ENCODE measurements around the gene OR2F2. TPM values are rescaled to one million over a fixed set of nuclear protein-coding genes. Genes with fewer than 3 reads are reported as not detected.

The OR2F2 gene
- total and polyA plus RNA-seq, 5 donors: not detected

GRCh38 chr7:143914938-143915652, 19.9 kb upstream of the OR2F2 start:
- no peak for ATAC-seq
- intact Hi-C loops (cut with DNase I): no loop called here

GRCh38 chr7:143924851-143925250, 10.2 kb upstream of the OR2F2 start:
- H3K27me3 ChIP-seq (ENCODE audit: control insufficient read depth, insufficient read depth): no peaks in the 10 kb centered on the region
- intact Hi-C loops (cut with DNase I): no loop called here

More at GRCh38 chr7:143914938-143915652, 19.9 kb upstream of the OR2F2 start:
- no peak for DNase-seq
- 69% methylated on average over 7 of the region's 7 CpGs for WGBS
- H3K4me3 ChIP-seq (ENCODE audit: low read length): no peak overlapping the region
- H3K4me1 ChIP-seq (ENCODE audit: control insufficient read depth, insufficient read depth, low read length): no peaks in the 10 kb centered on the region
- no peak overlapping the region for H3K27ac ChIP-seq (ENCODE audit: low read length)
- no peaks in the 10 kb centered on the region for H3K27me3 ChIP-seq (ENCODE audit: control insufficient read depth, insufficient read depth)
- no peaks in the 10 kb centered on the region for H3K9me3 ChIP-seq (ENCODE audit: control insufficient read depth, low read length)

GRCh38 chr7:143929224-143929920, 5.7 kb upstream of the OR2F2 start:
- H3K4me3 ChIP-seq (ENCODE audit: low read length): no peak overlapping the region
- no peaks in the 10 kb centered on the region for H3K27me3 ChIP-seq (ENCODE audit: control insufficient read depth, insufficient read depth)
- no peaks in the 10 kb centered on the region for H3K9me3 ChIP-seq (ENCODE audit: control insufficient read depth, low read length)
- intact Hi-C loops (cut with DNase I): no loop called here
- H3K27ac ChIP-seq (ENCODE audit: low read length): no peak overlapping the region
- 96% methylated on average over 1 of the region's 1 CpG for WGBS
- DNase-seq: no peak
- ATAC-seq: no peak
- H3K4me1 ChIP-seq (ENCODE audit: control insufficient read depth, insufficient read depth, low read length): no peaks in the 10 kb centered on the region

More at GRCh38 chr7:143924851-143925250, 10.2 kb upstream of the OR2F2 start:
- no peak for DNase-seq
- no peaks in the 10 kb centered on the region for H3K4me1 ChIP-seq (ENCODE audit: control insufficient read depth, insufficient read depth, low read length)
- no peak overlapping the region for H3K27ac ChIP-seq (ENCODE audit: low read length)
- WGBS: 57% methylated on average over 1 of the region's 1 CpG
- no peak for ATAC-seq
- H3K4me3 ChIP-seq (ENCODE audit: low read length): no peak overlapping the region
- H3K9me3 ChIP-seq (ENCODE audit: control insufficient read depth, low read length): no peaks in the 10 kb centered on the region

- DNase-seq (no peak), ATAC-seq (no peak)
- Histone ChIP-seq H3K27ac (ENCODE audit: low read length) (no peak overlapping the region), H3K9me3 (ENCODE audit: control insufficient read depth, low read length) (no peaks in the 10 kb centered on the region), H3K4me1 (ENCODE audit: control insufficient read depth, insufficient read depth, low read length) (no peaks in the 10 kb centered on the region), H3K4me3 (ENCODE audit: low read length) (no peak overlapping the region), H3K27me3 (ENCODE audit: control insufficient read depth, insufficient read depth) (no peaks in the 10 kb centered on the region)
- intact Hi-C loops (cut with DNase I): no loop called here
Measured at GRCh38 chr7:143931739-143932138, 3.3 kb upstream of the OR2F2 start.

- 72% methylated on average over 4 of the region's 4 CpGs for WGBS
Measured at GRCh38 chr7:143936087-143937009, 1.3 kb downstream of the OR2F2 start.

GRCh38 chr7:143938379-143939243, 3.6 kb downstream of the OR2F2 start:
- no peaks in the 10 kb centered on the region for H3K27me3 ChIP-seq (ENCODE audit: control insufficient read depth, insufficient read depth)
- ATAC-seq: no peak
- no peak for DNase-seq
- H3K27ac ChIP-seq (ENCODE audit: low read length): no peak overlapping the region
- no peak overlapping the region for H3K4me3 ChIP-seq (ENCODE audit: low read length)
- H3K4me1 ChIP-seq (ENCODE audit: control insufficient read depth, insufficient read depth, low read length): no peaks in the 10 kb centered on the region
- intact Hi-C loops (cut with DNase I): no loop called here
- WGBS: 78% methylated on average over 5 of the region's 5 CpGs
- H3K9me3 ChIP-seq (ENCODE audit: control insufficient read depth, low read length): no peaks in the 10 kb centered on the region

More at GRCh38 chr7:143936087-143937009, 1.3 kb downstream of the OR2F2 start:
- ATAC-seq (no peak), DNase-seq (no peak)
- H3K27me3 ChIP-seq (ENCODE audit: control insufficient read depth, insufficient read depth): no peaks in the 10 kb centered on the region
- intact Hi-C loops (cut with DNase I): no loop called here
- no peaks in the 10 kb centered on the region for H3K9me3 ChIP-seq (ENCODE audit: control insufficient read depth, low read length)
- H3K4me1 ChIP-seq (ENCODE audit: control insufficient read depth, insufficient read depth, low read length): no peaks in the 10 kb centered on the region
- H3K4me3 ChIP-seq (ENCODE audit: low read length): no peak overlapping the region
- no peak overlapping the region for H3K27ac ChIP-seq (ENCODE audit: low read length)

- DNase-seq (no peak), ATAC-seq (no peak)
- WGBS: 91% methylated on average over 4 of the region's 4 CpGs
- Histone ChIP-seq H3K4me1 (ENCODE audit: control insufficient read depth, insufficient read depth, low read length) (no peaks in the 10 kb centered on the region), H3K9me3 (ENCODE audit: control insufficient read depth, low read length) (no peaks in the 10 kb centered on the region), H3K27ac (ENCODE audit: low read length) (no peak overlapping the region), H3K27me3 (ENCODE audit: control insufficient read depth, insufficient read depth) (no peaks in the 10 kb centered on the region), H3K4me3 (ENCODE audit: low read length) (no peak overlapping the region)
- intact Hi-C loops (cut with DNase I): no loop called here
Measured at GRCh38 chr7:143945423-143945822, 10.4 kb downstream of the OR2F2 start.

GRCh38 chr7:143947111-143947510, 12.1 kb downstream of the OR2F2 start:
- no peaks in the 10 kb centered on the region for H3K4me1 ChIP-seq (ENCODE audit: control insufficient read depth, insufficient read depth, low read length)
- ATAC-seq: no peak
- no peak overlapping the region for H3K4me3 ChIP-seq (ENCODE audit: low read length)
- DNase-seq: no peak
- 77% methylated on average over 2 of the region's 2 CpGs for WGBS
- H3K9me3 ChIP-seq (ENCODE audit: control insufficient read depth, low read length): no peaks in the 10 kb centered on the region
- no peak overlapping the region for H3K27ac ChIP-seq (ENCODE audit: low read length)
- intact Hi-C loops (cut with DNase I): no loop called here
- H3K27me3 ChIP-seq (ENCODE audit: control insufficient read depth, insufficient read depth): no peaks in the 10 kb centered on the region

GRCh38 chr7:143948733-143949132, 13.7 kb downstream of the OR2F2 start:
- no peaks in the 10 kb centered on the region for H3K27me3 ChIP-seq (ENCODE audit: control insufficient read depth, insufficient read depth)
- H3K27ac ChIP-seq (ENCODE audit: low read length): no peak overlapping the region
- DNase-seq (no peak), ATAC-seq (no peak)
- H3K9me3 ChIP-seq (ENCODE audit: control insufficient read depth, low read length): no peaks in the 10 kb centered on the region
- intact Hi-C loops (cut with DNase I): no loop called here
- H3K4me1 ChIP-seq (ENCODE audit: control insufficient read depth, insufficient read depth, low read length): no peaks in the 10 kb centered on the region
- H3K4me3 ChIP-seq (ENCODE audit: low read length): no peak overlapping the region
- WGBS: 40% methylated on average over 2 of the region's 2 CpGs

- H3K9me3 ChIP-seq (ENCODE audit: control insufficient read depth, low read length): no peaks in the 10 kb centered on the region
- 72% methylated on average over 3 of the region's 3 CpGs for WGBS
- H3K4me3 ChIP-seq (ENCODE audit: low read length): no peak overlapping the region
- intact Hi-C loops (cut with DNase I): no loop called here
- DNase-seq (no peak), ATAC-seq (no peak)
- no peaks in the 10 kb centered on the region for H3K4me1 ChIP-seq (ENCODE audit: control insufficient read depth, insufficient read depth, low read length)
- H3K27me3 ChIP-seq (ENCODE audit: control insufficient read depth, insufficient read depth): no peaks in the 10 kb centered on the region
- H3K27ac ChIP-seq (ENCODE audit: low read length): no peak overlapping the region
Measured at GRCh38 chr7:143953421-143953820, 18.4 kb downstream of the OR2F2 start.
